Lung (tissue), 12 donors: ENCODE measurements around the gene FOXO1. TPM values are rescaled to one million over a fixed set of nuclear protein-coding genes. Genes with fewer than 3 reads are reported as not detected.

ENCODE experiments used
- ATAC-seq: fragments of 200-7000 bp; cut with Tn5 transposase; one replicate; pipeline ENCODE4 v1.9.1; 2020; ENCODE audit warnings: moderate number of reproducible peaks; ENCODE audit not compliant: insufficient read depth, low FRiP score
- DNase-seq, 3 donors: peaks; one replicate each; pipeline ENCODE4 v3.0.0-alpha.2; 2013 to 2017
- H3K27ac ChIP-seq, 2 donors: one replicate each; pipeline ENCODE4 v1.5.1; 2013; ENCODE audit warnings: mild to moderate bottlenecking in 2 of 2, moderate library complexity in 2 of 2, control low read depth in 1 of 2, inconsistent platforms in 1 of 2, low read depth in 1 of 2, low read length in 1 of 2
- H3K27me3 ChIP-seq, 3 donors: one replicate each; pipeline ENCODE4 v1.5.1; 2013; ENCODE audit warnings: low read length in 2 of 3; ENCODE audit not compliant: control insufficient read depth in 3 of 3, insufficient read depth in 3 of 3
- H3K36me3 ChIP-seq, 4 donors: one replicate each; pipeline ENCODE4 v1.5.1; 2013; ENCODE audit warnings: low read length in 4 of 4, mild to moderate bottlenecking in 1 of 4, moderate library complexity in 1 of 4; ENCODE audit not compliant: control insufficient read depth in 4 of 4, insufficient read depth in 4 of 4
- H3K4me1 ChIP-seq, 5 donors: one replicate each; pipeline ENCODE4 v1.5.1; 2013; ENCODE audit warnings: low read length in 5 of 5, mild to moderate bottlenecking in 2 of 5, moderate library complexity in 1 of 5; ENCODE audit not compliant: control insufficient read depth in 5 of 5, insufficient read depth in 5 of 5
- H3K4me3 ChIP-seq: one replicate; pipeline ENCODE4 v1.5.1; 2013; ENCODE audit warnings: mild to moderate bottlenecking, control low read depth, moderate library complexity
- H3K9ac ChIP-seq, 2 donors: one replicate each; pipeline ENCODE4 v1.5.1; 2013; ENCODE audit warnings: low read length in 2 of 2, control low read depth in 1 of 2; ENCODE audit not compliant: insufficient read depth in 1 of 2
- H3K9me3 ChIP-seq, 4 donors: one replicate each; pipeline ENCODE4 v1.5.1; 2013; ENCODE audit warnings: low read length in 3 of 4, mild to moderate bottlenecking in 1 of 4, moderate library complexity in 1 of 4; ENCODE audit not compliant: control insufficient read depth in 4 of 4, insufficient read depth in 3 of 4
- WGBS, 2 donors: extraction: QIAGEN DNeasy Blood & Tissue Kit; methylation state at CpG; one replicate each; pipeline ENCODE4 v1.1.7; 2013; 5-methylcytosine and 5-hydroxymethylcytosine counted together
- polyA plus RNA-seq, 2 donors: library from polyadenylated mRNA; stranded (reverse); fragments of 200-250 nt; gene quantifications; one replicate each; pipeline ENCODE4 v1.2.1, GENCODE V29; 2013
- total RNA-seq, 2 donors: library from RNA; depleted of rRNA in 1 of 2; stranded (reverse); fragments of >200 nt in 1 of 2; gene quantifications; one replicate each; pipeline ENCODE4 v1.2.1, GENCODE V29; 2014 to 2021
- TF ChIP-seq, protein P1 (sequence below): IDR thresholded peaks from 2 replicates; pipeline ENCODE4 v1.5.1; 2012; ENCODE audit warnings: mild to moderate bottlenecking; ENCODE audit errors: control extremely low read depth, extremely low read depth
- donor health status: control.
- donor health status: control.
- donor health status: Bipolar disorder and iron deficiency.
- donor health status: healthy.
- donor health status: DM: yes; HTN: yes; CAD: no.

FOXO1 gene
- total and polyA plus RNA-seq, 4 donors = 4.1 to 37.1 (median 21.3) TPM

DNA sequence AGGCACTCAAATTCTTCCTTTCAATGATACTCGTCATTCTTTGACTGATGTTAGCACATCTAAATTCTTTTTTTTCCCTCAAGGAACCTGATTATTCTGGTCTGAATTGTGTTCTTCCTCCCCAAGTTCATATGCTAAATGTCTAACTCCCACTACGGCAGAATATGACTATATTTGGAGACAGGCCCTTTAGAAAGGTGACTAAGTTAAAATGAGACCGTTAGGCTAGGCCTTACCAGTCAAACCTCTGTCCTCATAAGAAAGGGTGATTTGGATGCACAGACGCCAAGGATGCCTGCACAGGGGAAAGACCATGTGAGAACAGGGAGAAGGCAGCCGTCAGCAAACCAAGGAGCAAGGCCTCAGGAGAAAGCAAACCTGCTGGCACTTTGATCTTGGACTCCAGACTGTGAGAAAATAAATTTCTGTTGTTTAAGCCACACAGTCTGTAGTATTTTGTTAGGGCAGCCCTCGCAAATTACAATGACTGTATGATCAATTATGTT lies 13.1 kb upstream of the FOXO1 start:
- no peak overlapping the region for H3K9ac ChIP-seq
- H3K9me3 ChIP-seq = no peaks in the 10 kb centered on the region
- no peak overlapping the region for H3K27ac ChIP-seq
- no peaks in the 10 kb centered on the region for H3K36me3 ChIP-seq
- no peak overlapping the region for H3K4me3 ChIP-seq
- H3K27me3 ChIP-seq = peaks cover 0 to under 1% (median 0%) of the 10 kb centered on the region in 3 donors
- no peak for DNase-seq
- TF ChIP-seq, protein P1, sequence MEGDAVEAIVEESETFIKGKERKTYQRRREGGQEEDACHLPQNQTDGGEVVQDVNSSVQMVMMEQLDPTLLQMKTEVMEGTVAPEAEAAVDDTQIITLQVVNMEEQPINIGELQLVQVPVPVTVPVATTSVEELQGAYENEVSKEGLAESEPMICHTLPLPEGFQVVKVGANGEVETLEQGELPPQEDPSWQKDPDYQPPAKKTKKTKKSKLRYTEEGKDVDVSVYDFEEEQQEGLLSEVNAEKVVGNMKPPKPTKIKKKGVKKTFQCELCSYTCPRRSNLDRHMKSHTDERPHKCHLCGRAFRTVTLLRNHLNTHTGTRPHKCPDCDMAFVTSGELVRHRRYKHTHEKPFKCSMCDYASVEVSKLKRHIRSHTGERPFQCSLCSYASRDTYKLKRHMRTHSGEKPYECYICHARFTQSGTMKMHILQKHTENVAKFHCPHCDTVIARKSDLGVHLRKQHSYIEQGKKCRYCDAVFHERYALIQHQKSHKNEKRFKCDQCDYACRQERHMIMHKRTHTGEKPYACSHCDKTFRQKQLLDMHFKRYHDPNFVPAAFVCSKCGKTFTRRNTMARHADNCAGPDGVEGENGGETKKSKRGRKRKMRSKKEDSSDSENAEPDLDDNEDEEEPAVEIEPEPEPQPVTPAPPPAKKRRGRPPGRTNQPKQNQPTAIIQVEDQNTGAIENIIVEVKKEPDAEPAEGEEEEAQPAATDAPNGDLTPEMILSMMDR = no peak
- no peak for ATAC-seq
- H3K4me1 ChIP-seq = peaks cover 0 to 6% (median 0%) of the 10 kb centered on the region in 5 donors
- WGBS, 2 donors = 93 to 95% methylated on average over 6 of the region's 6 CpGs

DNA sequence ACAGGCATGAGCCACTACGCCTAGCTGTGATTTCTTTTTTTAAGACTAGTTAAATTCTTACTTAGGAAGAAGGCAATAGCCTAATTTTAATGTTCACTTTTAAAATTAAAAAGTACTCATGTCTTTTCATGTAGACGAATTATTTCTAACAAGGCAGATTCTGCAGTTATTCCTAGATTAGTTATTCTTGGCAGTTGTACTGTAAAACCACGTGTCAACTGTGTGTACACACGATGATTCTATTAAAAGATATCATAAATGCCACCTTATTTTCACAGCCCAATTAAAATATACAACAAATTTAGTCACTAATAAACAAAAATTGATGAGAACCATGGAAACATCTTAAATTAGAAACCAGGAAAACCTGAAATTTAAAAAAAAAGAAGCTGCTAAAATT lies 10.6 kb upstream of the FOXO1 start:
- WGBS, 2 donors = 66 to 76% methylated on average over 4 of the region's 4 CpGs
- DNase-seq (no peak), ATAC-seq (no peak)
- H3K9me3 ChIP-seq = no peaks in the 10 kb centered on the region
- H3K36me3 ChIP-seq = no peaks in the 10 kb centered on the region
- no peak overlapping the region for H3K4me3 ChIP-seq
- H3K27me3 ChIP-seq = peaks cover 0 to 2% (median 0%) of the 10 kb centered on the region in 3 donors
- H3K27ac ChIP-seq = no peak overlapping the region
- no peak overlapping the region for H3K9ac ChIP-seq
- H3K4me1 ChIP-seq = peaks cover 0 to 1% (median 0%) of the 10 kb centered on the region in 5 donors
- TF ChIP-seq, protein P1 = no peak

DNA sequence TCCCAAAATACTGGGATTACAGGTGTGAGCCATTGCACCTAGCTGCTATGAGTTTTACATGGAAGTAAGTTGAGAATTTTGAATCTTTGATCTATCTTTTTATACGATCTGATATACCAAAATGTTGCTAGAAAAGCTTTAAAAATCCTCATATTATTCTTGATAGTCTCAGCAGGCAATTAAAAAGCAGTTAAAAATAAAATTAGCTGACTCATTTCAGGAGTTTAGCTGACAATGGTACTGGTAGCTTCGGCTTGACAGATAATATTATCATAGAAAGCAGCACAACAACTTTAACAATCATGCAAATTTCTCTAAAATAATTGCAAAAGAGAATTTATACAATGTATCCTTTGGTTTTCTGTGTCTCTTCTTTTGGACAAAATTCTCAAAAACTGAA lies 9.6 kb upstream of the FOXO1 start:
- TF ChIP-seq, protein P1 = no peak
- DNase-seq (no peak), ATAC-seq (no peak)
- no peak overlapping the region for H3K27ac ChIP-seq
- no peak overlapping the region for H3K9ac ChIP-seq
- H3K4me3 ChIP-seq = no peak overlapping the region
- H3K4me1 ChIP-seq = peaks cover 0 to 1% (median 0%) of the 10 kb centered on the region in 5 donors
- no peaks in the 10 kb centered on the region for H3K9me3 ChIP-seq
- H3K27me3 ChIP-seq = peaks cover 0 to 2% (median 0%) of the 10 kb centered on the region in 3 donors
- no peaks in the 10 kb centered on the region for H3K36me3 ChIP-seq
- WGBS, 2 donors = 58 to 67% methylated on average over 2 of the region's 2 CpGs

DNA sequence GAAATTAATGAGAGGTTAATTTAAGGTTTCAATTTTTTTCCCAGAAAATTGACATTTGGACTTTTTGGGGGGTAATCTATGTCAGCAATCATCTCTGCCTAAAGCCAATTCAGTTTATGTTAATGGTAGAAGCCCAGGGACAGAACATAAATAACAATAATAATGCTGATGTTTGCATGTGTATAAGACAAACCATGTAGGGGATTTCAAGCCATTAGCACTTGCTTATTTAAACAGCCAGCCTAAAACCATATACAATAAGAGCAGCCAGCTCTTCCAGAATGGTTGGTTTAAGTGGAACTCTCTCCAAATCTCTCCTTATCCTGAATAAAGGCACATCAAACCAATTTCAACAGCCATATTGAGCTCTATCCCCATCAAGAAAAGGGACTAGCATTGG lies 7.0 kb upstream of the FOXO1 start:
- Histone ChIP-seq H3K9ac (no peak overlapping the region), H3K27ac (no peak overlapping the region), H3K4me3 (no peak overlapping the region), H3K36me3 (no peaks in the 10 kb centered on the region), H3K4me1 (no peaks in the 10 kb centered on the region), H3K9me3 (no peaks in the 10 kb centered on the region), H3K27me3 (peaks cover 0 to 4% (median 2%) of the 10 kb centered on the region in 3 donors)
- ATAC-seq (no peak), DNase-seq (no peak)
- TF ChIP-seq, protein P1 = no peak
